PC-3 (cell line): ENCODE results near the gene IFNA5. TPM values are rescaled to one million over a fixed set of nuclear protein-coding genes. Genes with fewer than 3 reads are reported as not detected.

Source experiments
- ATAC-seq: fragments of 200-7000 bp; cut with Tn5 transposase; 2 replicates; pipeline ENCODE4 v1.9.1; 2020; ENCODE audit warnings: mild to moderate bottlenecking, moderate library complexity
- BruUV-seq: library from RNA; stranded (reverse); fragments of 400-500 nt; replicated peaks from 2 replicates; lab custom pipeline; 2021; lab: Mats Ljungman, UMichigan
- CTCF ChIA-PET: fragments of 300-600 bp; sonication (Branson Sonifier 250); formaldehyde crosslinking; loops from one replicate; lab custom pipeline; 2022; ENCODE audit warnings: antibody characterized with exemption; lab: Charles Lee
- POLR2A ChIA-PET: fragments of 300-600 bp; sonication (Branson Sonifier 250); formaldehyde crosslinking; loops from one replicate; lab custom pipeline; 2022; ENCODE audit warnings: antibody characterized with exemption; ENCODE audit not compliant: unreplicated experiment; lab: Charles Lee
- DNase-seq: peaks from one replicate; pipeline ENCODE4 v3.0.0-alpha.2; 2015
- H2AFZ ChIP-seq: fragments of 300-600 bp; sonication (generic); 2 replicates; pipeline ENCODE4 v1.6.0; 2016; ENCODE audit warnings: antibody characterized with exemption, low read length
- H3F3A ChIP-seq: fragments of 300-600 bp; sonication (generic); one replicate; pipeline ENCODE4 v1.6.0; 2017; ENCODE audit warnings: antibody characterized with exemption, low read length, control low read depth, mild to moderate bottlenecking; ENCODE audit not compliant: unreplicated experiment
- H3K27ac ChIP-seq: fragments of 300-600 bp; sonication (generic); 2 replicates; pipeline ENCODE4 v1.5.1; 2016; ENCODE audit warnings: mild to moderate bottlenecking, low read length
- H3K27me3 ChIP-seq: fragments of 300-600 bp; sonication (generic); 2 replicates; pipeline ENCODE4 v1.6.1; 2016; ENCODE audit warnings: low read length, mixed read lengths
- H3K36me3 ChIP-seq: fragments of 300-600 bp; sonication (generic); 2 replicates; pipeline ENCODE4 v1.6.1; 2016; ENCODE audit warnings: low read depth, mixed run types, low read length, mixed read lengths
- H3K4me1 ChIP-seq: fragments of 300-600 bp; sonication (generic); 2 replicates; pipeline ENCODE4 v1.5.1; 2016; ENCODE audit warnings: low read length; ENCODE audit not compliant: insufficient read depth
- H3K4me2 ChIP-seq: fragments of 300-600 bp; sonication (generic); 2 replicates; pipeline ENCODE4 v1.6.0; 2016; ENCODE audit warnings: low read length
- H3K4me3 ChIP-seq: fragments of 300-600 bp; sonication (generic); 2 replicates; pipeline ENCODE4 v1.5.1; 2016; ENCODE audit warnings: mild to moderate bottlenecking, low read length, mixed read lengths
- H3K79me2 ChIP-seq: fragments of 300-600 bp; sonication (generic); 2 replicates; pipeline ENCODE4 v1.6.1; 2017; ENCODE audit warnings: low read length, mixed read lengths
- H3K9ac ChIP-seq: fragments of 300-600 bp; sonication (generic); 2 replicates; pipeline ENCODE4 v1.6.0; 2016; ENCODE audit warnings: mild to moderate bottlenecking, low read length
- H3K9me2 ChIP-seq: fragments of 300-600 bp; sonication (generic); replicated peaks from 2 replicates; pipeline ENCODE4 v1.6.1; 2016; ENCODE audit warnings: mixed run types, low read length, mixed read lengths
- H3K9me3 ChIP-seq: fragments of 300-600 bp; sonication (generic); 2 replicates; pipeline ENCODE4 v1.6.1; 2016; ENCODE audit warnings: low read length, mixed read lengths
- H4K20me1 ChIP-seq: fragments of 300-600 bp; sonication (generic); 2 replicates; pipeline ENCODE4 v1.6.1; 2016; ENCODE audit warnings: low read length, mixed read lengths
- CTCF ChIP-seq: fragments of 300-600 bp; sonication (generic); conservative IDR thresholded peaks from 2 replicates; pipeline ENCODE4 v1.5.1; 2017; ENCODE audit warnings: antibody characterized with exemption, low read depth, mild to moderate bottlenecking, low read length
- EZH2 ChIP-seq: fragments of 300-600 bp; sonication (generic); IDR thresholded peaks from one replicate; pipeline ENCODE4 v1.6.1; 2017; ENCODE audit warnings: antibody characterized with exemption, mild to moderate bottlenecking, low read length; ENCODE audit not compliant: unreplicated experiment
- EZH2phosphoT487 ChIP-seq: fragments of 300-600 bp; sonication (generic); IDR thresholded peaks from 2 replicates; pipeline ENCODE4 v1.6.1; 2018; ENCODE audit warnings: mild to moderate bottlenecking, antibody characterized with exemption, low read length, borderline replicate concordance
- intact Hi-C: fragments of 100-400 bp; cut with micrococcal nuclease; formaldehyde crosslinking; loops from 2 replicates; pipeline ENCODE4 v1.9.0; 2023
- total RNA-seq: library from RNA; depleted of rRNA; stranded (reverse); fragments of >200 nt; gene quantifications from 2 replicates; pipeline ENCODE4 v1.2.3, GENCODE V29; 2014

The IFNA5 gene
- total RNA-seq, 1 experiment from 2014 or later = not detected

GRCh38 chr9:21317956-21318923 lies 13.1 kb upstream of the IFNA5 start:
- H2AFZ ChIP-seq = no peak overlapping the region
- TF ChIP-seq EZH2phosphoT487 (no peak), EZH2 (no peak), CTCF (peak; percentile 62)
- no peaks in the 10 kb centered on the region for H3K4me1 ChIP-seq
- CTCF ChIA-PET = interaction anchor here (0.6 to 1.5 kb wide), 4 partner anchors 11 to 691 kb away, joined by 3 to 30 read pairs (median 8); partner anchors contain the start of gene CDKN2B
- no peaks in the 10 kb centered on the region for H3F3A ChIP-seq
- H3K4me2 ChIP-seq = 0 out of 2 replicates have a peak overlapping the region, but pooled peaks have one; percentile 5
- DNase-seq = peak; percentile 64
- POLR2A ChIA-PET = no interaction called here
- intact Hi-C loops = loop anchor here (2.0 kb wide), 3 partner anchors 65 to 471 kb away; no protein-coding TSS in a partner anchor
- H3K36me3 ChIP-seq = no peaks in the 10 kb centered on the region
- BruUV-seq = no TSS peak
- no peak overlapping the region for H3K4me3 ChIP-seq
- no peaks in the 10 kb centered on the region for H3K79me2 ChIP-seq
- ATAC-seq = peak; percentile 76
- H3K9me2 ChIP-seq = no peaks in the 10 kb centered on the region
- no peaks in the 10 kb centered on the region for H3K9me3 ChIP-seq
- no peak overlapping the region for H3K9ac ChIP-seq
- no peak overlapping the region for H3K27ac ChIP-seq
- no peaks in the 10 kb centered on the region for H3K27me3 ChIP-seq
- H4K20me1 ChIP-seq = no peaks in the 10 kb centered on the region

- no peak overlapping the region for H3K27ac ChIP-seq
- no peak overlapping the region for H3K4me2 ChIP-seq
Measured at GRCh38 chr9:21316860-21317259, 11.7 kb upstream of the IFNA5 start.

More at GRCh38 chr9:21316860-21317259, 11.7 kb upstream of the IFNA5 start:
- Histone ChIP-seq H2AFZ (no peak overlapping the region), H3K9me3 (no peaks in the 10 kb centered on the region), H3K36me3 (no peaks in the 10 kb centered on the region), H3K4me3 (no peak overlapping the region), H3K79me2 (no peaks in the 10 kb centered on the region), H3F3A (no peaks in the 10 kb centered on the region), H4K20me1 (no peaks in the 10 kb centered on the region), H3K9me2 (no peaks in the 10 kb centered on the region), H3K4me1 (no peaks in the 10 kb centered on the region), H3K9ac (no peak overlapping the region), H3K27me3 (no peaks in the 10 kb centered on the region)
- CTCF ChIA-PET = no interaction called here
- no peak for TF ChIP-seq EZH2phosphoT487
- TF ChIP-seq CTCF = no peak
- no peak for TF ChIP-seq EZH2
- DNase-seq (peak; percentile 31), ATAC-seq (no peak)
- POLR2A ChIA-PET = no interaction called here
- BruUV-seq = no TSS peak
- intact Hi-C loops = no loop called here
